Liver (tissue), 3 donors: ENCODE measurements around the gene TUT7.

Experiments
- CTCF ChIP-seq: fragments of 150-350 bp; IDR thresholded peaks from 2 replicates; pipeline ENCODE4 v1.5.1; 2017; ENCODE audit warnings: improper control_type of control experiment, low read depth, low read length; ENCODE audit not compliant: missing input control
- FOXA1 ChIP-seq: IDR thresholded peaks from 2 replicates; pipeline ENCODE4 v1.6.1; 2016; ENCODE audit warnings: antibody characterized with exemption
- GABPA ChIP-seq, 2 donors: IDR thresholded peaks in 1 of 2; conservative IDR thresholded peaks in 1 of 2; 2 replicates each; pipeline ENCODE4 v1.6.1; 2016; ENCODE audit warnings: antibody characterized with exemption in 2 of 2, mild to moderate bottlenecking in 1 of 2, moderate library complexity in 1 of 2
- RAD21 ChIP-seq, 2 donors: IDR thresholded peaks; 2 replicates each; pipeline ENCODE4 v1.6.1; 2016; ENCODE audit warnings: antibody characterized with exemption in 2 of 2, mild to moderate bottlenecking in 2 of 2
- REST ChIP-seq: IDR thresholded peaks from 2 replicates; pipeline ENCODE4 v1.6.1; 2016; ENCODE audit warnings: antibody characterized with exemption, mild to moderate bottlenecking
- TAF1 ChIP-seq: conservative IDR thresholded peaks from 2 replicates; pipeline ENCODE4 v1.6.1; 2016; ENCODE audit warnings: antibody characterized with exemption, mild to moderate bottlenecking
- donor health status: healthy.
- donor health status: healthy.

GRCh38 chr9:86281593-86282076 lies 72.6 kb downstream of the TUT7 start:
- TF ChIP-seq CTCF (no peak), REST (no peak), TAF1 (no peak), GABPA (IDR thresholded peaks at IDR 0.05 in 1 of 2, conservative IDR thresholded peaks at IDR 0.05 in 1 of 2) (no peak), FOXA1 (no peak), RAD21 (IDR thresholded peaks at IDR 0.05) (peak in 1 of 2 donors; percentile 2)
